ACC112 (cell line): ENCODE data around the gene MIS12.

Experiments
- H2AFZ ChIP-seq: fragments of 200-600 bp; sonication (generic); one replicate; pipeline ENCODE4 v1.6.0; 2017; ENCODE audit warnings: antibody characterized with exemption, low read length; ENCODE audit not compliant: unreplicated experiment
- H3K27ac ChIP-seq: fragments of 200-600 bp; sonication (generic); 2 replicates; pipeline ENCODE4 v1.5.1; 2014; ENCODE audit warnings: low read depth, mild to moderate bottlenecking, antibody characterized with exemption, low read length, moderate library complexity
- H3K27me3 ChIP-seq: fragments of 200-600 bp; sonication (generic); 2 replicates; pipeline ENCODE4 v1.6.1; 2014; ENCODE audit warnings: mild to moderate bottlenecking, antibody characterized with exemption, low read length, moderate library complexity, mixed read lengths; ENCODE audit not compliant: insufficient read depth
- H3K36me3 ChIP-seq: fragments of 200-600 bp; sonication (generic); 2 replicates; pipeline ENCODE4 v1.6.1; 2016; ENCODE audit warnings: mild to moderate bottlenecking, antibody characterized with exemption, low read length, moderate library complexity, mixed read lengths; ENCODE audit not compliant: insufficient read depth
- H3K4me1 ChIP-seq: fragments of 200-600 bp; sonication (generic); one replicate; pipeline ENCODE4 v1.6.1; 2016; ENCODE audit warnings: low read length, mixed read lengths; ENCODE audit not compliant: insufficient read depth, unreplicated experiment, control insufficient read depth
- H3K4me3 ChIP-seq: fragments of 200-600 bp; sonication (generic); 2 replicates; pipeline ENCODE4 v1.5.1; 2014; ENCODE audit warnings: mild to moderate bottlenecking, low read depth, low read length
- H3K79me2 ChIP-seq: fragments of 200-600 bp; sonication (generic); one replicate; pipeline ENCODE4 v1.6.0; 2016; ENCODE audit warnings: low read length; ENCODE audit not compliant: control insufficient read depth, unreplicated experiment, insufficient read depth

MIS12 gene, protein sequence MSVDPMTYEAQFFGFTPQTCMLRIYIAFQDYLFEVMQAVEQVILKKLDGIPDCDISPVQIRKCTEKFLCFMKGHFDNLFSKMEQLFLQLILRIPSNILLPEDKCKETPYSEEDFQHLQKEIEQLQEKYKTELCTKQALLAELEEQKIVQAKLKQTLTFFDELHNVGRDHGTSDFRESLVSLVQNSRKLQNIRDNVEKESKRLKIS

GRCh38 chr17:5486206-5487124 is at the start of gene MIS12:
TSS of gene MIS12 (plus strand) at chr17:5486566. CDS start at chr17:5488863, 2,297 bp downstream.
- no peaks in the 10 kb centered on the region for H3K27me3 ChIP-seq
- peak within 1 kb of the TSS; percentile 92 for H3K4me3 ChIP-seq
- H3K79me2 ChIP-seq, result peaks cover 60% of the 10 kb centered on the region
- peaks cover 45% of the 10 kb centered on the region for H3K36me3 ChIP-seq
- peaks cover 18% of the 10 kb centered on the region for H3K4me1 ChIP-seq
- H3K27ac ChIP-seq, result peak within 1 kb of the TSS; percentile 100
- peak within 1 kb of the TSS; percentile 96 for H2AFZ ChIP-seq

GRCh38 chr17:5437721-5438317 is 48.5 kb upstream of the MIS12 start:
- Histone ChIP-seq H3K27ac (peak overlapping the region; percentile 11), H2AFZ (peak overlapping the region; percentile 4), H3K4me3 (peak overlapping the region; percentile 88), H3K4me1 (peaks cover 25% of the 10 kb centered on the region), H3K27me3 (no peaks in the 10 kb centered on the region), H3K79me2 (peaks cover 40% of the 10 kb centered on the region), H3K36me3 (peaks cover 25% of the 10 kb centered on the region)

DNA sequence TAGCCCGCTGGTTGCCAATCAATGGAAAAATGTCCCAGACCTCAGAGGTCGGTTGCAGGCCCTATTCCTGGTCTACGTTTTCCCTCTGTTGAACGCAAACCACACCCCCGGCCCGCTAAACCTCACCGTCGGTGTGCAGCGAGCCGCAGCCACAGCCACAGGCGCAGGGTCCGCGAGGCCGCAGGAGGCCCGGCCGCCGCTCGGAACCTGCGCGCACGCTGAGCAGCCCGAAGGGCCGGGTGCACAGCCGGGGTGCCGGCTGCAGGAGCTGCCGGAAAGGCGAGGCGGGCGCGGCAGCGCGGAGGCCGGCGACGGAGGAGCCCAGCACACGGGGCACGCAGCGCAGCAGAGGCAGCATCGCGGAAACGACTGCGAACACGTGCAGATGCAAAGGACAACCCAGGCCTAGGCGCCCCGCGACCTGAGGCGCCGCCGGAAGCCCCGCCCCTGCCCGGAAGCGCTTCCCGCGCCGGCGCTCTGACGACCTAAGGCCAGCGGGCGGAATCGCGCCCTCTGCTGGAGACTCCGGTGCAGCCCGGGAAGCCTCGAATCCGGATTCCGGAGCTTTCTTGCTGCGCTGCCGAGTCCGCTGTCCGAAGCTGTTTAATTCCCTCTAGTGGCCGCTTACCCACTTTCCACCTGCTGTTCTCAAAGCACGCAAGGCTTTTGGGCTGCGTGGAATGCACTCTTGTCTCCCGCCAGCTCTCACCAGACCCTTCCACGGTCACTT is 47.5 kb upstream of the MIS12 start, which contains the start of gene C1QBP:
Gene C1QBP, minus strand, starts transcription at position 440 of the 730 bp plus-strand sequence. Its CDS starts 82 bp downstream, at position 358.
- Histone ChIP-seq H3K36me3 (peaks cover 22% of the 10 kb centered on the region), H3K79me2 (peaks cover 40% of the 10 kb centered on the region), H3K4me3 (peak within 1 kb of the TSS; percentile 88), H3K4me1 (peaks cover 25% of the 10 kb centered on the region), H2AFZ (peak within 1 kb of the TSS; percentile 74), H3K27me3 (no peaks in the 10 kb centered on the region), H3K27ac (peak within 1 kb of the TSS; percentile 28)

DNA sequence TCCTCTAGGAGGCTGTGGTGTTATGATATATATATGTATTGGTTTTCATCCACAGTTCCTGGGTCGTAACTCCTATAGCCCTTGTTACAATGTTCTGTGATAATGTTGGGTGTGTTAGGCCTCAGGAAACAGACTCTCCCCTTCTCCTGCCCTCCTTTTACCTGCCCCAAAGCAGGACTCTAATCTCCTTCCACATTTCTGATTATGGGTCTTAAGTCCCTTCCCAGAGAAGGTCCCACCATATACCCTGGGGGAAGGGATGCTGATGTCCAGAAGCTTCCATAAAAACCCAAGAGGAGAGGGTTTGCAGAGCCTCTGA is 47.0 kb upstream of the MIS12 start:
- peaks cover 25% of the 10 kb centered on the region for H3K4me1 ChIP-seq
- peaks cover 40% of the 10 kb centered on the region for H3K79me2 ChIP-seq
- peak overlapping the region; percentile 88 for H3K4me3 ChIP-seq
- no peak overlapping the region for H3K27ac ChIP-seq
- H3K36me3 ChIP-seq, result peaks cover 21% of the 10 kb centered on the region
- no peaks in the 10 kb centered on the region for H3K27me3 ChIP-seq
- H2AFZ ChIP-seq, result peak overlapping the region; percentile 74

GRCh38 chr17:5443728-5444127 is 42.6 kb upstream of the MIS12 start:
- H3K4me1 ChIP-seq, result peaks cover 5% of the 10 kb centered on the region
- peaks cover 22% of the 10 kb centered on the region; the same call in 1 of the 2 replicates for H3K36me3 ChIP-seq
- no peak overlapping the region for H3K27ac ChIP-seq
- H2AFZ ChIP-seq, result no peak overlapping the region
- no peak overlapping the region for H3K4me3 ChIP-seq
- H3K27me3 ChIP-seq, result no peaks in the 10 kb centered on the region
- peaks cover 2% of the 10 kb centered on the region for H3K79me2 ChIP-seq

GRCh38 chr17:5444209-5444608 is 42.2 kb upstream of the MIS12 start:
- peaks cover 5% of the 10 kb centered on the region for H3K4me1 ChIP-seq
- no peak overlapping the region for H2AFZ ChIP-seq
- H3K27me3 ChIP-seq, result no peaks in the 10 kb centered on the region
- H3K27ac ChIP-seq, result no peak overlapping the region
- no peak overlapping the region for H3K4me3 ChIP-seq
- H3K79me2 ChIP-seq, result no peaks in the 10 kb centered on the region
- H3K36me3 ChIP-seq, result peaks cover 22% of the 10 kb centered on the region; the same call in 1 of the 2 replicates

- H3K27ac ChIP-seq, result no peak overlapping the region
- H3K27me3 ChIP-seq, result no peaks in the 10 kb centered on the region
- no peak overlapping the region for H2AFZ ChIP-seq
- H3K4me1 ChIP-seq, result no peaks in the 10 kb centered on the region
- no peak overlapping the region for H3K4me3 ChIP-seq
- no peaks in the 10 kb centered on the region for H3K79me2 ChIP-seq
- peaks cover 27% of the 10 kb centered on the region for H3K36me3 ChIP-seq
Observed at GRCh38 chr17:5446786-5447185, 39.6 kb upstream of the MIS12 start.

- H3K27ac ChIP-seq, result no peak overlapping the region
- H3K79me2 ChIP-seq, result peaks cover 62% of the 10 kb centered on the region
- H3K4me1 ChIP-seq, result peaks cover 12% of the 10 kb centered on the region
- H2AFZ ChIP-seq, result no peak overlapping the region
- no peaks in the 10 kb centered on the region for H3K27me3 ChIP-seq
- no peak overlapping the region for H3K4me3 ChIP-seq
- H3K36me3 ChIP-seq, result peaks cover 4% of the 10 kb centered on the region; the same call in 1 of the 2 replicates
Observed at GRCh38 chr17:5464717-5465507, 21.5 kb upstream of the MIS12 start.

DNA sequence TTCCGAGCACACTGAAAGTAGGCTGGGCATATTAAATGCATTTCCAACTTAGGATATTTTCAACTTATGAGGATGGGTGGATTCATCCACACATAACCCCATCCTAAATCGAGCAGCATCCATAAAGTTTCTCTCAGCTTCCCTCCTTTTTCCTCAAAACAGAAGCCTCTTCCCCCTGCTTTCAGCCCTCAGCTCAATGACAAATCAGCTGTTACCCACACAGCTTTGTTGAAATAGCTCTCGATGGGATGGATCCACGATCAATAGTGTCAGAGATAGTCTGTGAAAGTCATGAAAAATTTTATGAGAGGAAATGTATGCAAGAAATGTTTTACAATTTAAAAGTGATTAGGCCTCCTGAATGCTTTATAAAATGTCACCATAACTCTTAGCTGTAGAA is 20.1 kb upstream of the MIS12 start:
- peak overlapping the region; percentile 83 for H3K4me3 ChIP-seq
- no peaks in the 10 kb centered on the region for H3K27me3 ChIP-seq
- no peak overlapping the region for H3K27ac ChIP-seq
- H3K79me2 ChIP-seq, result peaks cover 62% of the 10 kb centered on the region
- H2AFZ ChIP-seq, result no peak overlapping the region
- peaks cover 12% of the 10 kb centered on the region for H3K4me1 ChIP-seq
- H3K36me3 ChIP-seq, result no peaks in the 10 kb centered on the region
